Sigmoid colon (tissue), 7 donors: ENCODE data around the gene SPTBN5. TPM values are rescaled to one million over a fixed set of nuclear protein-coding genes. Genes with fewer than 3 reads are reported as not detected.

Experiments
- DNase-seq: peaks from one replicate; pipeline ENCODE4 v3.0.0-alpha.2; 2019
- H3K27ac ChIP-seq, 4 donors: fragments of 200-600 bp; sonication (generic); one replicate each; pipeline ENCODE4 v1.5.1; 2016 to 2019; ENCODE audit warnings: mild to moderate bottlenecking in 1 of 4
- H3K27me3 ChIP-seq, 3 donors: fragments of 200-600 bp; sonication (generic); one replicate each; pipeline ENCODE4 v1.5.1; 2019; ENCODE audit warnings: mild to moderate bottlenecking in 1 of 3
- H3K36me3 ChIP-seq, 4 donors: fragments of 200-600 bp; sonication (generic); one replicate each; pipeline ENCODE4 v1.5.1; 2016 to 2019
- H3K4me1 ChIP-seq, 4 donors: fragments of 200-600 bp; sonication (generic); one replicate each; pipeline ENCODE4 v1.5.1; 2017 to 2019
- H3K4me3 ChIP-seq, 4 donors: fragments of 200-600 bp; sonication (generic); one replicate each; pipeline ENCODE4 v1.5.1; 2017 to 2019; ENCODE audit warnings: mild to moderate bottlenecking in 2 of 4, moderate library complexity in 1 of 4
- H3K9me3 ChIP-seq, 4 donors: fragments of 200-600 bp in 3 of 4; sonication (generic) in 3 of 4; one replicate each; pipeline versions ENCODE4 v1.5.1 to v1.6.1; 2013 to 2019
- CTCF ChIP-seq, 4 experiments: fragments of 450-650 bp in 3 of 4; fragments of 200-600 bp in 1 of 4; IDR thresholded peaks; one replicate each; pipeline ENCODE4 v1.5.1; 2016 to 2019; ENCODE audit warnings: antibody characterized with exemption in 4 of 4, mild to moderate bottlenecking in 3 of 4, moderate library complexity in 2 of 4
- EP300 ChIP-seq, 4 donors: sonication (generic); formaldehyde crosslinking; IDR thresholded peaks; one replicate each; pipeline ENCODE4 v1.6.1; 2017; ENCODE audit warnings: antibody characterized with exemption in 4 of 4
- POLR2A ChIP-seq, 2 donors: fragments of 450-650 bp; IDR thresholded peaks; one replicate each; pipeline ENCODE4 v1.6.1; 2016; ENCODE audit warnings: antibody characterized with exemption in 2 of 2, mild to moderate bottlenecking in 2 of 2, moderate library complexity in 2 of 2
- POLR2AphosphoS5 ChIP-seq, 4 donors: sonication (generic); formaldehyde crosslinking; IDR thresholded peaks; one replicate each; pipeline ENCODE4 v1.6.1; 2017; ENCODE audit warnings: antibody characterized with exemption in 4 of 4
- WGBS, 2 donors: extraction: QIAGEN DNeasy Blood & Tissue Kit; methylation state at CpG; one replicate each; pipeline ENCODE4 v1.1.7; 2013; 5-methylcytosine and 5-hydroxymethylcytosine counted together
- intact Hi-C: fragments of 100-400 bp; cut with DNase I; formaldehyde crosslinking; loops from one replicate; pipeline ENCODE4 v1.15.1; 2023
- polyA plus RNA-seq, 3 donors: library from polyadenylated mRNA; stranded (reverse); fragments of 200-250 nt; gene quantifications; one replicate each; pipeline ENCODE4 v1.2.3, GENCODE V29; 2013
- total RNA-seq, 4 donors: library from RNA; depleted of rRNA; stranded (reverse); fragments of >200 nt; gene quantifications; one replicate each; pipeline ENCODE4 v1.1.0, GENCODE V29; 2016
- donor health status: healthy with polysubstance abuse.
- donor health status: Bipolar disorder and iron deficiency.
- donor health status: healthy.

The SPTBN5 gene
- total and polyA plus RNA-seq, 7 donors = under 0.01 to 2.3 (median 0.60) TPM

GRCh38 chr15:41824062-41824745, 69.6 kb downstream of the SPTBN5 start:
- no peak for DNase-seq
- Histone ChIP-seq H3K27ac (no peak overlapping the region), H3K27me3 (no peaks in the 10 kb centered on the region), H3K4me1 (peaks cover 0 to 14% (median 13%) of the 10 kb centered on the region in 4 donors), H3K9me3 (no peaks in the 10 kb centered on the region), H3K36me3 (peaks cover 19 to 69% (median 41%) of the 10 kb centered on the region in 4 donors), H3K4me3 (no peak overlapping the region)
- WGBS, 2 donors = 94% methylated on average over 19 of the region's 19 CpGs
- TF ChIP-seq CTCF (IDR thresholded peaks at IDR 0.05) (no peak), EP300 (IDR thresholded peaks at IDR 0.05) (no peak), POLR2AphosphoS5 (IDR thresholded peaks at IDR 0.05) (no peak), POLR2A (IDR thresholded peaks at IDR 0.05) (no peak)
- intact Hi-C loops = no loop called here

GRCh38 chr15:41823502-41823901, 70.4 kb downstream of the SPTBN5 start:
- no peak for TF ChIP-seq CTCF (IDR thresholded peaks at IDR 0.05)
- TF ChIP-seq EP300 (IDR thresholded peaks at IDR 0.05) = no peak
- no peak for TF ChIP-seq POLR2A (IDR thresholded peaks at IDR 0.05)
- no peak for TF ChIP-seq POLR2AphosphoS5 (IDR thresholded peaks at IDR 0.05)
- H3K36me3 ChIP-seq = peaks cover 23 to 76% (median 48%) of the 10 kb centered on the region in 4 donors
- peaks cover 0 to 7% (median 6%) of the 10 kb centered on the region in 4 donors for H3K4me1 ChIP-seq
- intact Hi-C loops = no loop called here
- no peak for DNase-seq
- H3K4me3 ChIP-seq = no peak overlapping the region
- WGBS, 2 donors = 87 to 95% methylated on average over 11 of the region's 11 CpGs
- H3K9me3 ChIP-seq = no peaks in the 10 kb centered on the region
- H3K27ac ChIP-seq = no peak overlapping the region
- no peaks in the 10 kb centered on the region for H3K27me3 ChIP-seq

- DNase-seq = no peak
- Histone ChIP-seq H3K27ac (no peak overlapping the region), H3K27me3 (no peaks in the 10 kb centered on the region), H3K4me1 (peaks cover 0 to 7% (median 6%) of the 10 kb centered on the region in 4 donors), H3K36me3 (peaks cover 28 to 81% (median 52%) of the 10 kb centered on the region in 4 donors), H3K4me3 (no peak overlapping the region), H3K9me3 (no peaks in the 10 kb centered on the region)
- TF ChIP-seq CTCF (IDR thresholded peaks at IDR 0.05) = no peak
- TF ChIP-seq EP300 (IDR thresholded peaks at IDR 0.05) = no peak
- TF ChIP-seq POLR2A (IDR thresholded peaks at IDR 0.05) = no peak
- no peak for TF ChIP-seq POLR2AphosphoS5 (IDR thresholded peaks at IDR 0.05)
- 93 to 96% methylated on average over 6 of the region's 6 CpGs for WGBS, 2 donors
- intact Hi-C loops = no loop called here
These were observed 70.9 kb downstream of the SPTBN5 start for GRCh38 chr15:41822957-41823356.

- H3K27me3 ChIP-seq = no peaks in the 10 kb centered on the region
- DNase-seq = no peak
- no peak overlapping the region for H3K27ac ChIP-seq
- intact Hi-C loops = no loop called here
- peaks cover 0 to 5% (median 5%) of the 10 kb centered on the region in 4 donors for H3K4me1 ChIP-seq
- TF ChIP-seq POLR2AphosphoS5 (IDR thresholded peaks at IDR 0.05) = no peak
- no peak for TF ChIP-seq EP300 (IDR thresholded peaks at IDR 0.05)
- TF ChIP-seq CTCF (IDR thresholded peaks at IDR 0.05) = no peak
- no peak for TF ChIP-seq POLR2A (IDR thresholded peaks at IDR 0.05)
- H3K36me3 ChIP-seq = peaks cover 33 to 86% (median 57%) of the 10 kb centered on the region in 4 donors
- 94 to 97% methylated on average over 6 of the region's 6 CpGs for WGBS, 2 donors
- H3K9me3 ChIP-seq = no peaks in the 10 kb centered on the region
- no peak overlapping the region for H3K4me3 ChIP-seq
These were observed 71.4 kb downstream of the SPTBN5 start for GRCh38 chr15:41822471-41822870.
